Body of pancreas (tissue), 4 donors: ENCODE measurements around the gene METTL23. TPM values are rescaled to one million over a fixed set of nuclear protein-coding genes. Genes with fewer than 3 reads are reported as not detected.

Experiments
- ATAC-seq: fragments of 150-250 bp; one replicate; pipeline ENCODE4 v1.9.1; 2016
- DNase-seq, 4 donors: peaks; one replicate each; pipeline ENCODE4 v3.0.0-alpha.2; 2019
- H3K27ac ChIP-seq, 4 donors: fragments of 200-600 bp; sonication (generic); 1 replicate in 3 of 4; 2 replicates in 1 of 4; pipeline versions ENCODE4 v1.5.1 to v1.6.1; 2016 to 2019; ENCODE audit warnings: mild to moderate bottlenecking in 1 of 4, mixed read lengths in 1 of 4, moderate library complexity in 1 of 4
- H3K27me3 ChIP-seq, 2 donors: fragments of 200-600 bp; sonication (generic); one replicate each; pipeline ENCODE4 v1.6.0; 2016; ENCODE audit warnings: mild to moderate bottlenecking in 1 of 2
- H3K36me3 ChIP-seq, 2 donors: fragments of 200-600 bp; sonication (generic); replicated peaks in 1 of 2; 2 replicates each; pipeline ENCODE4 v1.5.1; 2016; ENCODE audit warnings: low read depth in 2 of 2; ENCODE audit not compliant: insufficient read depth in 1 of 2
- H3K4me1 ChIP-seq: fragments of 200-600 bp; sonication (generic); one replicate; pipeline ENCODE4 v1.6.0; 2016
- H3K4me3 ChIP-seq, 2 donors: fragments of 200-600 bp; sonication (generic); 1 replicate in 1 of 2; 2 replicates in 1 of 2; pipeline ENCODE4 v1.5.1; 2016 to 2019
- H3K9me3 ChIP-seq, 3 donors: fragments of 200-600 bp; sonication (generic); 1 replicate in 2 of 3; 2 replicates in 1 of 3; pipeline ENCODE4 v1.5.1; 2016
- POLR2A ChIP-seq, 3 donors: fragments of 450-650 bp; IDR thresholded peaks; one replicate each; pipeline ENCODE4 v1.6.1; 2016; ENCODE audit warnings: antibody characterized with exemption in 3 of 3, mild to moderate bottlenecking in 2 of 3
- WGBS, 2 donors: methylation state at CpG; one replicate each; pipeline ENCODE4 v1.1.5; 2017; 5-methylcytosine and 5-hydroxymethylcytosine counted together
- intact Hi-C: fragments of 100-400 bp; cut with DNase I; formaldehyde crosslinking; loops from one replicate; pipeline ENCODE4 v1.15.1; 2023
- microRNA counts, 2 donors: library from miRNA; unstranded; fragments of <30 nt; microRNA quantifications; one replicate each; lab custom pipeline; 2017
- microRNA-seq, 2 donors: library from miRNA; unstranded; fragments of <30 nt; microRNA quantifications; one replicate each; pipeline ENCODE4, GENCODE V29; 2016; ENCODE audit warnings: borderline number of aligned reads in 2 of 2, borderline replicate concordance in 2 of 2
- small RNA-seq: library from RNA; depleted of rRNA; stranded (forward); fragments of <200 nt; gene quantifications from one replicate; pipeline ENCODE3, GENCODE V24; 2016
- total RNA-seq, 2 donors: library from RNA; depleted of rRNA; stranded (reverse); fragments of >200 nt; gene quantifications; one replicate each; pipeline ENCODE4 v1.1.0, GENCODE V29; 2016
- TF ChIP-seq, protein P1 (sequence below), 7 experiments: fragments of 450-650 bp in 4 of 7; fragments of 200-600 bp in 3 of 7; sonication (generic) in 3 of 7; IDR thresholded peaks; one replicate each; pipeline ENCODE4 v1.5.1; 2016 to 2019; ENCODE audit warnings: antibody characterized with exemption in 7 of 7

Gene METTL23
- total RNA-seq, 2 donors from 2014 or later, result 25.9 to 44.2 TPM

DNA sequence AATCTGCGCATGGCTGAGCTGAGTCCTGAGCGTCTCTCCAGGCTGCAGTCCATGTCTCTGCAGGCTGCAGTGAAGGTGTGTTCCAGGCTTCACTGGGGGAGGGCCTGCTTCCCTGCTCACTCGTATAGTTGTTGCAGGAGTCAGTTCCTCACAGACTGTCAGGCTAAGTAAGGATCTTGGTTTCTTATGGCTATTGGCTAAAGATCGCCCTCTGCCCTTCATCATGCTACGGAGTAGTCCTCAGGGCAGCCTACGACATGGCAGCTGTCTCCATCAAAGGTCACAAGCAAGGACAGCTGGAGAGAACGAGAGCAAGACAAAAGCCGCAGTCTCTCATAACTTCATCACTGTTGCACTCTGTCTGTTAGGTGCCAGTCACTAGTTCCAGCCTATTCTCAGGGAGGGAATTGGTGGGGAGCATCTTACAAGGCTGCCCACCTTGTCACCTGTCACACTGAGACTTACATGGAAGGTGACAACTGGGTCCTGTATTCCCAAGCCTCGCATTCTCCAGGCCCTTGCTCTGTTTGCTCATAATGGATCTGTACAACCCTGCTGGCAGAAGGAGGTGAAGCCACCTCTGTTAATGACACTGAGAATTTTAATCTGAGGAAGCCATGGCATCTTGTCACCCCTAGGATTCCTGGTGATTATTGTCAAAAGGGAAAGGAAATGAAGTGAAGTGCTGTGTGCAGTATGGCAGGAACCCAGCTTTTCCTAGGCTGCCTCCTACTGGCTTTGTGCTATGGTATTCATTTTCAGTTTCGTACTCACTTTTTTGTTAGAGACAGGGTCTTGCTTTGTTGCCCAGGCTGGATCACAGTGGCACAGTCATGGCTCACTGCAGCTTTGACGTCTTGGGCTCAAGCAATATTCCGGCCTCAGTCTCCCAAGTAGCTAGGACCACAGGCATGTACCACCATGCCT lies 54.7 kb downstream of the METTL23 start:
- TF ChIP-seq, protein P1, sequence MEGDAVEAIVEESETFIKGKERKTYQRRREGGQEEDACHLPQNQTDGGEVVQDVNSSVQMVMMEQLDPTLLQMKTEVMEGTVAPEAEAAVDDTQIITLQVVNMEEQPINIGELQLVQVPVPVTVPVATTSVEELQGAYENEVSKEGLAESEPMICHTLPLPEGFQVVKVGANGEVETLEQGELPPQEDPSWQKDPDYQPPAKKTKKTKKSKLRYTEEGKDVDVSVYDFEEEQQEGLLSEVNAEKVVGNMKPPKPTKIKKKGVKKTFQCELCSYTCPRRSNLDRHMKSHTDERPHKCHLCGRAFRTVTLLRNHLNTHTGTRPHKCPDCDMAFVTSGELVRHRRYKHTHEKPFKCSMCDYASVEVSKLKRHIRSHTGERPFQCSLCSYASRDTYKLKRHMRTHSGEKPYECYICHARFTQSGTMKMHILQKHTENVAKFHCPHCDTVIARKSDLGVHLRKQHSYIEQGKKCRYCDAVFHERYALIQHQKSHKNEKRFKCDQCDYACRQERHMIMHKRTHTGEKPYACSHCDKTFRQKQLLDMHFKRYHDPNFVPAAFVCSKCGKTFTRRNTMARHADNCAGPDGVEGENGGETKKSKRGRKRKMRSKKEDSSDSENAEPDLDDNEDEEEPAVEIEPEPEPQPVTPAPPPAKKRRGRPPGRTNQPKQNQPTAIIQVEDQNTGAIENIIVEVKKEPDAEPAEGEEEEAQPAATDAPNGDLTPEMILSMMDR (IDR thresholded peaks at IDR 0.05), result no peak
- TF ChIP-seq POLR2A (IDR thresholded peaks at IDR 0.05), result no peak
- DNase-seq, result no peak
- WGBS, 2 donors, result 88 to 91% methylated on average over 11 to 12 of the region's 12 CpGs
- no peaks in the 10 kb centered on the region for H3K27me3 ChIP-seq
- no peaks in the 10 kb centered on the region for H3K9me3 ChIP-seq
- no peaks in the 10 kb centered on the region for H3K4me1 ChIP-seq
- intact Hi-C loops, result no loop called here
- H3K27ac ChIP-seq, result no peak overlapping the region
- no peak overlapping the region for H3K4me3 ChIP-seq
- peaks cover 0 to 8% of the 10 kb centered on the region in 2 donors for H3K36me3 ChIP-seq
- no peak for ATAC-seq

DNA sequence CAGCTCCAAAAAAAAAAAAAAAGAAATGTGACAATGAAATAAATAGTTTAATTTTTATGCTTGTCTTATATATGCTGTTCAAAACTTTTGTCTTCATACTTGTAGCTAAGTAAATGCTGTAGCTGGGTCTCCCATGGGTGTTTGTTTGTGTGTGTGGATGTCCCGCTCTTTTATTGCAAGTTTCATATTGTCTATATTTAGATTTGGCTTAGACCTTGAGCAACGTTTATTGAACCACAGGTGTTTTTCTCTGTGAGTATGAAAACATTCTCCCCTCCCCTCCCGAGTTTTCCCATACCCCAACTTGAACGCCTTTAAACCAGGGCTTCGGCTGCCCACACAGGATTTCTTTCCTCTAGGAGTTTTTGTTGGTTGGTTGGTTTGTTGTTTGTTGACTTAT lies 56.5 kb downstream of the METTL23 start:
- intact Hi-C loops, result no loop called here
- no peak overlapping the region for H3K27ac ChIP-seq
- no peaks in the 10 kb centered on the region for H3K4me1 ChIP-seq
- no peaks in the 10 kb centered on the region for H3K27me3 ChIP-seq
- 79 to 81% methylated on average over 5 of the region's 5 CpGs for WGBS, 2 donors
- no peaks in the 10 kb centered on the region for H3K9me3 ChIP-seq
- H3K36me3 ChIP-seq, result peaks cover 0 to 1% of the 10 kb centered on the region in 2 donors
- no peak overlapping the region for H3K4me3 ChIP-seq
- DNase-seq (no peak), ATAC-seq (no peak)
- TF ChIP-seq, protein P1 (IDR thresholded peaks at IDR 0.05), result no peak
- TF ChIP-seq POLR2A (IDR thresholded peaks at IDR 0.05), result no peak

MicroRNAs within 50 kb of the gene (microRNA counts, 767-probe panel; counts per million panel counts)
- 0 to 736 counts per million in 2 donors for microRNA hsa-miR-636 (lab: Ali Mortazavi, UCI)

Small RNA genes within 50 kb of the gene (microRNA-seq; reads per million reads assigned to microRNA genes)
- gene MIR636, result 0 to 0.47 reads per million in 2 donors

Small RNA genes within 50 kb of the gene (small RNA-seq; reads per million reads assigned to genes)
- not detected for gene AC005837.3
- not detected for gene RF02271
- gene RNU6-97P, result not detected
- gene RNY4P36, result not detected

Other genes starting within 250 kb of the METTL23 start
- gene RHBDF2, start 225.4 kb upstream of the METTL23 start, total RNA-seq, result 10 to 100 TPM; 23.1 to 48.1 TPM
- gene CYGB, start 189.1 kb upstream of the METTL23 start, total RNA-seq, result 10 to 100 TPM in 1 of 2 donors, 1 to 10 TPM in 1; 9.6 to 21.1 TPM
- 1 to 10 TPM in 1 of 2 donors, under 1 TPM in 1; 0.52 to 4.6 TPM for gene PRCD, start 186.8 kb upstream of the METTL23 start, total RNA-seq
- gene ST6GALNAC2, start 141.0 kb upstream of the METTL23 start, total RNA-seq, result 10 to 100 TPM in 1 of 2 donors, 1 to 10 TPM in 1; 6.9 to 10.1 TPM
- 10 to 100 TPM in 1 of 2 donors, 1 to 10 TPM in 1; 9.3 to 13.5 TPM for gene ST6GALNAC1, start 83.1 kb upstream of the METTL23 start, total RNA-seq
- gene MXRA7, start 15.9 kb upstream of the METTL23 start, total RNA-seq, result 10 to 100 TPM; 71.9 to 87.4 TPM
- 10 to 100 TPM; 15.2 to 20.0 TPM for gene JMJD6, start 233 bp upstream of the METTL23 start, total RNA-seq
- 100 to 1,000 TPM; 258 to 301 TPM for gene SRSF2, start 10.5 kb downstream of the METTL23 start, total RNA-seq
- gene MFSD11, start 11.3 kb downstream of the METTL23 start, total RNA-seq, result 10 to 100 TPM in 1 of 2 donors, 1 to 10 TPM in 1; 7.6 to 16.6 TPM
- gene MGAT5B, start 141.6 kb downstream of the METTL23 start, total RNA-seq, result 1 to 10 TPM in 1 of 2 donors, not detected in 1; 3.6 TPM